ENCODE data around the gene CLPTM1L. TPM values are rescaled to one million over a fixed set of nuclear protein-coding genes. Genes with fewer than 3 reads are reported as not detected.

The CLPTM1L gene
- total and polyA plus RNA-seq, 8 donors: 60.8 to 202 (median 117) TPM

DNA sequence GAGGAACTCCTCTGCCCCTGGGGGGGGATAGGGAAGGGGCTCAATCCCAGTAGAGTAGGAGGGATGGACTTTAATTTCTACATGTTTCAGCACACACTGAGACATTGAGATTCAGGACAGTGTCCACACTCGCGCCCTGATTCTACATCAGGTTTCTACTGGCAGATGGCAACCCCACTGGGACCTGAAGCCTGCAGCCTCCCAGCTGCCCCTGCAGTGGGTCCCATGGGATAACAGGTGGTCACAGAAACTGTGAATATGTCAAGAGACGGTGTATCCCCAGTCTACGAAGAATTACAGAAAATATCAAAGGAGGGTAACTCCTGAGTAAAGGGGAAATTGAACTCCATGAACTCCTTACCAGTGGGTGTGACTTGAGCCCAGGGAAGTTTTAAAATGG is 47.7 kb downstream of the CLPTM1L start:
- Histone ChIP-seq H3K27me3 (peaks cover 6 to 61% (median 25%) of the 10 kb centered on the region in 3 donors), H3K4me1 (peaks cover 10 to 25% (median 22%) of the 10 kb centered on the region in 4 donors), H3K4me3 (no peak overlapping the region), H3K9me3 (no peaks in the 10 kb centered on the region), H3K36me3 (no peaks in the 10 kb centered on the region), H3K27ac (no peak overlapping the region)
- TF ChIP-seq POLR2A (IDR thresholded peaks at IDR 0.05) (no peak), EP300 (IDR thresholded peaks at IDR 0.05) (no peak), POLR2AphosphoS5 (IDR thresholded peaks at IDR 0.05) (no peak), CTCF (IDR thresholded peaks at IDR 0.05) (no peak)
- intact Hi-C loops (cut with DNase I; ENCODE audit: low total_unique reads): no loop called here
- DNase-seq: no peak
- 80 to 94% (median 90%) methylated on average over 4 of the region's 4 CpGs for WGBS, 5 donors

GRCh38 chr5:1295650-1296037 is 49.3 kb downstream of the CLPTM1L start:
- Histone ChIP-seq H3K9me3 (no peaks in the 10 kb centered on the region), H3K27me3 (peaks cover 6 to 77% (median 25%) of the 10 kb centered on the region in 3 donors), H3K4me3 (peak overlapping the region in 1 of 4 donors; percentile 31), H3K27ac (no peak overlapping the region), H3K36me3 (no peaks in the 10 kb centered on the region), H3K4me1 (peaks cover 10 to 25% (median 22%) of the 10 kb centered on the region in 4 donors)
- no peak for TF ChIP-seq POLR2A (IDR thresholded peaks at IDR 0.05)
- no peak for TF ChIP-seq POLR2AphosphoS5 (IDR thresholded peaks at IDR 0.05)
- no peak for TF ChIP-seq CTCF (IDR thresholded peaks at IDR 0.05)
- no peak for TF ChIP-seq EP300 (IDR thresholded peaks at IDR 0.05)
- intact Hi-C loops (cut with DNase I; ENCODE audit: low total_unique reads): no loop called here
- no peak for DNase-seq
- 53 to 72% (median 63%) methylated on average over 8 to 22 of the region's 22 CpGs for WGBS, 5 donors

GRCh38 chr5:1294835-1295649 is 49.9 kb downstream of the CLPTM1L start, which contains the start of gene TERT:
Gene TERT (minus strand): TSS chr5:1295068. CDS start chr5:1294989, 79 bp downstream.
- DNase-seq: peak; percentile 57 to 77
- Histone ChIP-seq H3K4me1 (peaks cover 10 to 25% (median 22%) of the 10 kb centered on the region in 4 donors), H3K27ac (no peak within 1 kb of the TSS), H3K27me3 (peaks cover 6 to 78% (median 25%) of the 10 kb centered on the region in 3 donors), H3K9me3 (no peaks in the 10 kb centered on the region), H3K36me3 (no peaks in the 10 kb centered on the region), H3K4me3 (peak within 1 kb of the TSS; percentile 25 to 35 (median 28))
- intact Hi-C loops (cut with DNase I; ENCODE audit: low total_unique reads): no loop called here
- 6 to 38% (median 15%) methylated on average over 12 to 102 of the region's 102 CpGs for WGBS, 5 donors
- no peak for TF ChIP-seq POLR2AphosphoS5 (IDR thresholded peaks at IDR 0.05)
- no peak for TF ChIP-seq CTCF (IDR thresholded peaks at IDR 0.05)
- no peak for TF ChIP-seq EP300 (IDR thresholded peaks at IDR 0.05)
- no peak for TF ChIP-seq POLR2A (IDR thresholded peaks at IDR 0.05)

GRCh38 chr5:1294206-1294834 is 50.6 kb downstream of the CLPTM1L start:
- peak overlapping the region; percentile 25 to 35 (median 28) for H3K4me3 ChIP-seq
- DNase-seq: peak in 1 of 2 donors; percentile 41

More at GRCh38 chr5:1294206-1294834, 50.6 kb downstream of the CLPTM1L start:
- Histone ChIP-seq H3K36me3 (no peaks in the 10 kb centered on the region), H3K4me1 (peaks cover 10 to 25% (median 22%) of the 10 kb centered on the region in 4 donors), H3K9me3 (no peaks in the 10 kb centered on the region), H3K27ac (no peak overlapping the region), H3K27me3 (peaks cover 6 to 77% (median 25%) of the 10 kb centered on the region in 3 donors)
- WGBS, 5 donors: 26 to 35% (median 29%) methylated on average over 12 to 69 of the region's 69 CpGs; no CpG with 5 or more reads in 1 of the 5 donors
- intact Hi-C loops (cut with DNase I; ENCODE audit: low total_unique reads): no loop called here
- TF ChIP-seq EP300 (IDR thresholded peaks at IDR 0.05): no peak
- TF ChIP-seq POLR2A (IDR thresholded peaks at IDR 0.05): no peak
- TF ChIP-seq POLR2AphosphoS5 (IDR thresholded peaks at IDR 0.05): no peak
- no peak for TF ChIP-seq CTCF (IDR thresholded peaks at IDR 0.05)

All from stomach (tissue), 9 donors.